ENCODE data around the gene IL1R2. TPM values are rescaled to one million over a fixed set of nuclear protein-coding genes. Genes with fewer than 3 reads are reported as not detected.

IL1R2 gene
- total and polyA plus RNA-seq, 4 donors: 7.3 to 902 (median 64.1) TPM

GRCh38 chr2:101974663-101975062, 17.1 kb upstream of the IL1R2 start:
- DNase-seq (peak in 1 of 3 donors; percentile 47), ATAC-seq (ENCODE audit: insufficient read depth, low FRiP score) (no peak)
- no peak overlapping the region for H3K4me3 ChIP-seq
- no peak overlapping the region for H3K9ac ChIP-seq (ENCODE audit: insufficient read depth in 1 of 2, low read length in 2 of 2)
- no peaks in the 10 kb centered on the region for H3K36me3 ChIP-seq (ENCODE audit: control insufficient read depth in 4 of 4, insufficient read depth in 4 of 4, low read length in 4 of 4)
- H3K27me3 ChIP-seq (ENCODE audit: control insufficient read depth in 3 of 3, insufficient read depth in 3 of 3, low read length in 2 of 3): no peaks in the 10 kb centered on the region
- no peak for TF ChIP-seq CTCF (IDR thresholded peaks at IDR 0.05; ENCODE audit: control extremely low read depth, extremely low read depth)
- no peak overlapping the region for H3K27ac ChIP-seq (ENCODE audit: low read depth in 1 of 2, low read length in 1 of 2)
- peaks cover 0 to 7% (median 0%) of the 10 kb centered on the region in 5 donors for H3K4me1 ChIP-seq (ENCODE audit: control insufficient read depth in 5 of 5, insufficient read depth in 5 of 5, low read length in 5 of 5)
- H3K9me3 ChIP-seq (ENCODE audit: control insufficient read depth in 4 of 4, insufficient read depth in 3 of 4, low read length in 3 of 4): peaks cover 0 to 2% (median 0%) of the 10 kb centered on the region in 4 donors
- whole genome bisulfite sequencing, 2 donors: 75 to 76% methylated on average over 8 of the region's 8 CpGs

- Histone ChIP-seq H3K27me3 (ENCODE audit: control insufficient read depth in 3 of 3, insufficient read depth in 3 of 3, low read length in 2 of 3) (no peaks in the 10 kb centered on the region), H3K9ac (ENCODE audit: insufficient read depth in 1 of 2, low read length in 2 of 2) (no peak overlapping the region), H3K4me1 (ENCODE audit: control insufficient read depth in 5 of 5, insufficient read depth in 5 of 5, low read length in 5 of 5) (peaks cover 0 to 7% (median 0%) of the 10 kb centered on the region in 5 donors), H3K4me3 (no peak overlapping the region), H3K9me3 (ENCODE audit: control insufficient read depth in 4 of 4, insufficient read depth in 3 of 4, low read length in 3 of 4) (peaks cover 0 to 2% (median 0%) of the 10 kb centered on the region in 4 donors), H3K36me3 (ENCODE audit: control insufficient read depth in 4 of 4, insufficient read depth in 4 of 4, low read length in 4 of 4) (no peaks in the 10 kb centered on the region), H3K27ac (ENCODE audit: low read depth in 1 of 2, low read length in 1 of 2) (no peak overlapping the region)
- TF ChIP-seq CTCF (IDR thresholded peaks at IDR 0.05; ENCODE audit: control extremely low read depth, extremely low read depth): no peak
- no peak for ATAC-seq (ENCODE audit: insufficient read depth, low FRiP score)
- DNase-seq: no peak
- 84% methylated on average over 17 of the region's 17 CpGs for WGBS, 2 donors
Observed at GRCh38 chr2:101975171-101975870, 16.4 kb upstream of the IL1R2 start.

- Histone ChIP-seq H3K4me1 (ENCODE audit: control insufficient read depth in 5 of 5, insufficient read depth in 5 of 5, low read length in 5 of 5) (peaks cover 0 to 7% (median 0%) of the 10 kb centered on the region in 5 donors), H3K9me3 (ENCODE audit: control insufficient read depth in 4 of 4, insufficient read depth in 3 of 4, low read length in 3 of 4) (no peaks in the 10 kb centered on the region)
- ATAC-seq (ENCODE audit: insufficient read depth, low FRiP score): no peak
Observed at GRCh38 chr2:101976891-101977290, 14.9 kb upstream of the IL1R2 start.

More at GRCh38 chr2:101976891-101977290, 14.9 kb upstream of the IL1R2 start:
- no peak overlapping the region for H3K4me3 ChIP-seq
- DNase-seq: no peak
- H3K27ac ChIP-seq (ENCODE audit: low read depth in 1 of 2, low read length in 1 of 2): no peak overlapping the region
- no peak overlapping the region for H3K9ac ChIP-seq (ENCODE audit: insufficient read depth in 1 of 2, low read length in 2 of 2)
- H3K36me3 ChIP-seq (ENCODE audit: control insufficient read depth in 4 of 4, insufficient read depth in 4 of 4, low read length in 4 of 4): no peaks in the 10 kb centered on the region
- no peak for TF ChIP-seq CTCF (IDR thresholded peaks at IDR 0.05; ENCODE audit: control extremely low read depth, extremely low read depth)
- no peaks in the 10 kb centered on the region for H3K27me3 ChIP-seq (ENCODE audit: control insufficient read depth in 3 of 3, insufficient read depth in 3 of 3, low read length in 2 of 3)
- WGBS, 2 donors: 51 to 76% methylated on average over 1 of the region's 1 CpG
